SHP77 (cell line): Measurements from ENCODE around the gene MTRF1L.
A peak's percentile ranks its signal among the peaks of the same experiment; 100 is the strongest.
"Not testable (repeated sequence)": the region's sequence is repeated elsewhere in the genome, so short reads cannot be mapped to it uniquely, and the experiment has no call there.

Experiments used
- DNase-seq, 2 experiments: peaks; one replicate each; lab custom pipeline; 2025; lab: John Stamatoyannopoulos, UW

The MTRF1L gene

DNA sequence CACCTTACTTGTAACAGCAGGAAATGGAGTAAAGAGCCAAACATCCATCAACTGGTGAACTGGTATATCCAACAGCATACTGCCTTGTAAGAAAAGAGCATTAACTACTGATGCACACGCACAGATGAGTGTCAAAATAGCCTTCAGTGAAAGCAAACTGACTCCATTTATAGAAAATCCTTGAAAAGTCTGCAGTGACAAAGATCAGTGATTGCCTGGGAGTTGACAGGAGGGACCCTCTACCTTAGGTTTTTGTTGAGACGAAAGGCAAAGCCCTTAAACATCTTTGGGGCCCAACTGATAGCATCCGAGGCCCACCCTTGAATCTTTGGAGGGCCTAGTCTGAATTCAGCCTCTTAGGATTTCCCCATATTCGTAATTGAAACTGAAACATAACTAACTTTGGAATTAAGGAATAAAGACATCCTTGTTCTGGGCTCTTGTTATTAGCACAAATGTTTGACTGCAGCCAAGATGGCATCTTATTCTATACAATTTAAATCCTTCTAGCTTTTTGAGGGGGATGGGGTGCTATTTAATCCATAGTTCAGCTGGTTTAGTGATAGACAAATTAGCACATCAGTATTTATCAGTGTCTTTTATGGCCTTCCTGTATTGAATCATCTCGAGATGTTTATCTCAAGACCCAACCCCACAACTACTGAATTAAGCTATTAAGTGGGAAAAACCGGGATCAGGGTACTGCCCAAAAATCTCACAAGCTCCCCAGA, 32.7 kb downstream of the MTRF1L start:
- no peak for DNase-seq

DNA sequence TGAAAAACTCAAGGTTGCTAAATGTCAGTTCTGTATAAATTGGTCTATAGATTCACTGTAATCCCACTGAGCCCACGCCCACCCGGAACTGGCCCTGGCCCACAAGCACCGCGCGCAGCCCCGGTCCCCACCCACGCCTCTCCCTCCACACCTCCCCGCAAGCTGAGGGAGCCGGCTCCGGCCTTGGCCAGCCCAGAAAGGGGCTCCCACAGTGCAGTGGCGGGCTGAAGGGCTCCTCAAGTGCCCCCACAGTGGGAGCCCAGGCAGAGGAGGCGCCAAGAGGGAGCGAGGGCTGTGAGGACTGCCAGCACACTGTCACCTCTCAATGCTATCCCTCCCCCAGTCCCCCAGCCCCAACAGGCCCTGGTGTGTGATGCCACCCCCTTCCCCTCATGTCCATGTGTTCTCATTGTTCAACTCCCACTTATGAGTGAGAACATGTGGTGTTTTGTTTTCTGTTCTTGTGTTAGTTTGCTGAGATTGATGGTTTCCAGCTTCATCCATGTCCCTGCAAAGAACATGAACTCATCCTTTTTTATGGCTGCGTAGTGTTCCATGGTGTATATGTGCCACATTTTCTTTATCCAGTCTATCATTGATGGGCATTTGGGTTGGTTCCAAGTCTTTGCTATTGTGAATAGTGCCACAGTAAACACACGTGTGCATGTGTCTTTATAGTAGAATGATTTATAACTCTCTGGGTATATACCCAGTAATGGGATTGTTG, 36.2 kb downstream of the MTRF1L start:
- DNase-seq = not testable (repeated sequence)

DNA sequence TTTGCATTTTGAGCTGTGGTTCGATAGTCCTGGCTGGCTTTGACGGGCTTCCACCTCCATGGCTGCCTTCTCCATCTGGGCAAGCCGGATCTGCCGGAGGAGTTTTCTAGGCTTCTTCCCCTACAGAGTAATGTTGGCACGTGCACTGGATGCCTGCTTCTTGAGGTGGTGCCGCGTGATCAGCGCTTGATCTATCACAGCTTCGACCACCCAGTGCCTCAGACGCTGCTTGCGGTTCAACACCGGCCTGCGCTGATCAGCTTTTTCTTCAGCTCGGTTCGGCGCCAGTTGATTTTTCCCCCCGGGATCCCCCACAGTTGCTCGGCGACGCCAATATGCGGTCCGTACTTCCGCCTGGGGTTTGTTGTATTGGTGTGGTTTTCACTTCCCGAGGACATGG, 43.2 kb downstream of the MTRF1L start:
- no peak for DNase-seq

DNA sequence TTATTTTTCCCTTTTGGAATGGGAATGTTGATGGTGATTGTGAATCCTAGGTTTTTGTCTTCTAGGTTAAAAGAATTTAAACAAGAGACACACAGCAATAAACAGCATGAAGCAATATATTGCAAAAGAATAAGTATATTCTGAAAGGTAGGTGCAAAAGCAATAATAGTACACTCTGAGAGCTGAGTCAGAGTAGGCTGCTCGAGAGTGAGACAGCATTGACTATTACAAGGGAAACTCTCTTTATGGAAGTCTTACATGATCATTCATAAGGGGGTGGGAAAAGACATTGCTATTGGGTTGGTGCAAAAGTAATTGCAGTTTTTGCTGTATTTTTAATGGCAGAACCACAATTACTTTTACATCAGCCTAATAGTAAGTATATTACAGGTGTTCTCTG, 44.7 kb downstream of the MTRF1L start:
- no peak for DNase-seq

DNA sequence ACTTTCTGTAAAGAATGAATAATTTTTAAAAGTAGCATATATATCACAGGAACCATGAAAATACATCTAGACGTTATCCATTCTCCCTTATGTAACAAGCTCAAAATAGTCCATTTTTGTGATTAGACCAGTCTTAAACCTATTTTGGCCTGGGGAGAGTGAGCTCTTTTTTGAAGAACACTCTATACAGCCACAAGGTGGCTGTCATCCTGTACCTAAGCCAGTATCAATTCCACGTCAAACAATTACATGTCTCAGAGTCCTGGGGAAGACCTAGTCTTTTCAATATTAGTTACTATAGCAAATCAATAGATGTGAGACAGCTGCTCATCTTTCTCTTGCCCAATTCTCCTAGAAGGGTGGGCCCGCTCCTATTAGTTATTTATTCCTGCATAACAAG, 48.1 kb downstream of the MTRF1L start:
- peak in 1 of 2 experiments; percentile 7 for DNase-seq

DNA sequence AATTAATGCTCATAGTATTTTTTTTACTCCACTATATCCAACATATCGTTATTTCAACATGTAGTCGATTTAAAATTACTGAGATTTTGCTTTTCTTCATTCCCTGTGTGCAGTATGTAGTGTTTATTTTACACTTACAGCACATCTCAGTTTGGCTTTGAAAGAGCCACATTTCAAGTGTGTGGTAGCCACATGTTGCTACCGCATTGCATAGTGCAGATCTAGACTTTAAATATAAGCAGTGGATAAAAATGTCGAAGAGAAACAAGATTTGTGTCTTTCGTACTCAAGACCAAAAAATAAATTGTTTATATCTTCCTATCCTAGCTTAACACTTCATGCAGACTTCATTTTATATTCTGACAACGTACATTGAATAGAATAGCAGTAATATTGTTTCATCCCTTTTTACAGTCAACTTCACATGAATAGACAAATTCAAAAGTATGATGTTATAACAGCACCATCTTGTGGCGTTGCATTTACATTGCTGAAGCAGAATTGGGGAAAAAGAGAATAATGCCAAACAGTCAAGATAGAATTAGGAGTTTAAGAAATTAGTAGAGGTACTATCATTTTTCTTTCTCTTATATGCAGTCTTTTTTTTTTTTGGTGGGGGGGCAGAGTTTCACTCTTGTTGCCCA, 49.5 kb downstream of the MTRF1L start:
- DNase-seq = peak; percentile 17 to 20

DNA sequence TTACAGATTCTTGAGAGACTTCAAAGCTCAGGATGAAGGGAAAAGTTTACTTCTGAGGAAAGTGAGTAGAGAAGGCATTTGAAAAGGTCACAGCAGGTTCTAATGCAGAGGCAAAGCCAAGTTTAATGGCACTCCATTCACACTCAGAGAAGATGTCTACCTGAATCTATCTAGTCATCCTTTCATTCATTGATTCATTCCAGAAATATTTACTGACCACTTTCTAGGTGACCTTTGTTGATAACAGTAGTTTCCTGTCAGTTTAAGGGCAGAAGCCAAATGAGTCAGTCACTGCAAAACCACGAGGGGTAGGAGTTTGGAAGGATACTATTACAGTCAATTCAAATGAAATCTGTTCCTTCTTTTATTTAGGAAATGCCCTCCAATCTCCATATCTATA, 50.5 kb downstream of the MTRF1L start:
- DNase-seq = no peak

DNA sequence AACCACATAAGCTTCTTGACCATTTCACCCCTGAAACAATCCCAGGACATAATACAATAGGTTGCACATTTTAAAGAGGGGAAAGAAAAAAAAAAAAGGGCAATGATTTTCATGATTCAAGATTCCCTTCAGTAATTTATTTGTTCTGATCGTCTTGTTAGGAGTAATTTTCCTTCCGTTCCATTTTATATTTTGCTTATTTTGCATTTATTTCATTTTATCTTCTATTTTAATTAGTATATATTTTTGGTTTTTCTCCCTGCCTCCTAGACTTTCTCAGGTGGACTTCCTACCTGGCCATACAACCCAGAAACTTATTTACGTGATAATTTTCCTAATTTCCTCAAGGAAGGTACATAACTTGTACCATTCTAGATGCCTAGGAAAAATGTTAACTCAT, 52.3 kb downstream of the MTRF1L start:
- no peak for DNase-seq

DNA sequence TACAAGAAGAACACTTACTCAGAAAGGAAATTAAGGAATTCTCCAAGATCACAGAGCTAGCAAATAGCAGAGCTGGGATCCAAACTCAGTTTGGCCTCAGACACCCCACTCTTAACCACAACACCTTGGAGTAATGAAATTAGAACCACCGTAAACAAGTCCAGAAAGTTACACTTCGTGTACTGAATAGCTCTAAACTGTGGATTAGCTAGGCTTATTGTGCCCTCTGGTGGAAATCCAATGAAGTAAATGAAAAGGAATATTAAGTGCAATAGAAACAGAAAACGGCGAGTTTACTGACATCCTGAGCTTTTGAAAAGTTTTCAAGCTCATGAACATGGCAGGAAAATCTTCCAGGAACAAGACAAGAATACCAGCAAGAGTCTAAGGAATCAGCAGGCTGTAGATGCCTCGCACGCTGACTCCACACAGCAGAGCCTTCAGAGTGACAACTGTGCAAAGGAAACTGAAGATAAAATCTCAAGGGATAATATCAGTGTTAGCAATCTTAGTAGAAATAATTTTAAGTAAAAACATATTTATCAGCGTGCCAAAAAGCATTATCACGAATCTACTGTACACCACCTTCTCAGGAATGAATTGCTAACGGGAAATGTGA, 54.2 kb downstream of the MTRF1L start:
- peak; percentile 19 to 41 for DNase-seq

DNA sequence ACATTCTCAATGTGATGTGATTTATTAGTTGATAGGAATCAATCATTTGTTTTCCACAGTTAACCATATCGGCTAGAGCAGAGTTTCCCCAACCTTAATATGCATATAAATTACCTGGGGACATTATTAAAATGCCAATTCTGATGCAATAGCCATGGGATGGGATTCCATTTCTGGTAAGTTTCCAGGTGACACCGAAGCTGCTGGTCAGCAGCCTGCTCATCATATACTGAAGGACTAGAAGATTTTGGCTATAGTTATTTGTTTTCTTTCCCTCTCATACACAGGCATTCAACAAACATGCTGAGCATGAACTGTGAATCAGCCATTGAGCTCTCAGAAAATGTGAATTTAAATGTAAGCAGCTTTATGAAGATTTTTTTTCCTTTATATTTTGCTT, 55.5 kb downstream of the MTRF1L start:
- no peak for DNase-seq

DNA sequence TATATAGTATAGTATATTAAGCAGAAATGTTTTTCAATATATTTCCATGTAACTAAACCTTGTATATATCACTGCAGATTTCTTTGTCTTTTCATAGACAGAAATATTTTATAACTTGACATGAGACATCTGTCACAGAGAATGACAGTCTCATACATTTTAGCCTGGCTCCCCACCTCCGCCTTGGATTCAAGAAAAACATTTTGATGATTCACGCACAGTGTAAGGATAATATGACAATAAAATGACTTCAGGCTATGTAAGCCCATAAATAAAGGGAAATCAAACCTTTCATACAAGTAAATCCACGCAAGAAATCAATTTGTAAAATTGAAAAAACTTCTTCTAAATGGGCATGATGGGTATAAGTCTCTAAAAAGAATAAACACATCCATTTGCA, 56.0 kb downstream of the MTRF1L start:
- DNase-seq = no peak

DNA sequence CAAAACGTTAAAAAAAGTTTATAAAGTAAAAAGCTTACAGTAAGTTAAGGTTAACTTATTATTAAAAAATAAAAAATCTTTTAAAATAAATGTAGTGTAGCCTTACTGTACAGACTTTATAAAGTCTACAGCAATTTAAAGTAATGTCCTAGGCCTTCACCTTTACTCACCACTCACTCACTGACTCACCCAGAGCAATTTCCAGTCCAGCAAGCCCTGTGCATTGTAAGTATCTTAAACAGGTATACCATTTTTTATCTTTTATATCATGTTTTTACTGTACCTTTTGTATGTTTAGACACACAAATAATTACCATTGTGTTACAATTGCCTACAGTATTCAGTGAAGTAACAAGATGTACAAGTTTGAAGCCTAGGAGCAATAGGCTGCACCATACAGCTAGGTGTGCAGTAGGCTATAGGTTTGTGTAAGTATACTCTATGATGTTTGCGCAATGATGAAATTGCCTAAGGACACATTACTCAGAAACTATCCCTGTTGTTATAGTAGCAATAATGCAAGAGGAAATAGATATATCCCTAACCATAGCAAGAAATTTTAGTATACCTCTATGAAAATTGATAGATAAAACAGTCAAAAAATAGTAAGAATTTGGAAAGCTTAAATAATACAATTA, 59.1 kb downstream of the MTRF1L start:
- no peak for DNase-seq

DNA sequence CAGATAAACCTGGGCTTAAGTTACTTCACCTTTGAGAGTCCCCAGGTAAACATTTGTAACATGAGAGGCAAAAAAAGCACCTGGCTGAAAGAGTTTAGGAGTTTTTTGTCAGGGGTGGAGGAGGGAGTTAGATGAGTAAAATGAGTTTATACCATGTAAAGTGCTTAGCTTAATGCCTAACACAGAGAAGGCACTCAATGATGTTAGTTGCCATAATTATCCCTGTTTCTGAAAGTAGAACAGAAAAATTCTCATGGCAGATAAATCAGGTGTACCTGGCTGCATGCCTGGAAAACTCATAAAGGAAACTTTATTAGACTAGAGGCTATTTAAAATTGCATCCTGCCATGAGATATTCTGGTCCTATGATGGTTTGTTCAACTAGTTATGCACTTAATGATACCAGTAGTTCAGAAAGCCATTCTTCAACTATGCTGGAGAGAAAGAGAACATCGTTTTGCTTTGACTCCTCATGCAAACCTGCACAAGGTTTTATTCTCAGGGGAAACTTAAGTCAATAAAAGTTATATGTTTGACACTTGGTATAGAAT, 60.1 kb downstream of the MTRF1L start:
- DNase-seq = no peak

DNA sequence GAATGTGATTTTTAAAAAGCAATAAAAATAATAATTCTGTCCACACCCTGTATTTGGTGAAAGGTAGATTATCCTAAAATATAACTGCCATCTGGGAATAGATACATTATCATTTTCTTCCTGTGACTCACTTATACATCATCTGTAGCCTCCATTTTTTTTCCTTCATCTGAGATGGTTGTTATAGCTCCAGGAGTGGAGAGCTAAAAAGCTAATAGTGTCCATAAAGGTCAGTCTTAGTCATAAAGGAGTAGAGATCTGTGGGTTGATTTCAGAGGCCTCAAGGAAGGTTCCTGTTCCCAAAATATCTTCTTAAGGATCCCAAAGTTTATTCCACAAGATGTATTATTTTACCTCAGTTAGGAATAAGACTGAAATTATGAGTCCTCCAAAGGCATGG, 60.8 kb downstream of the MTRF1L start:
- DNase-seq = no peak
